ENCODE measurements around the gene RASA2. TPM values are rescaled to one million over a fixed set of nuclear protein-coding genes. Genes with fewer than 3 reads are reported as not detected.

The RASA2 gene
- total RNA-seq, 4 donors from 2014 or later, result 23.2 to 34.1 (median 27.1) TPM

GRCh38 chr3:141539431-141540187 lies 52.8 kb downstream of the RASA2 start:
- TF ChIP-seq CTCF (IDR thresholded peaks at IDR 0.05; ENCODE audit: low read depth), result no peak

- no peak for TF ChIP-seq CTCF (IDR thresholded peaks at IDR 0.05; ENCODE audit: low read depth)
Observed at GRCh38 chr3:141540531-141540930, 53.7 kb downstream of the RASA2 start.

- TF ChIP-seq CTCF (IDR thresholded peaks at IDR 0.05; ENCODE audit: low read depth), result no peak
Observed at GRCh38 chr3:141542202-141542969, 55.6 kb downstream of the RASA2 start.

- no peak for TF ChIP-seq CTCF (IDR thresholded peaks at IDR 0.05; ENCODE audit: low read depth)
Observed at GRCh38 chr3:141542989-141543388, 56.2 kb downstream of the RASA2 start.

- TF ChIP-seq CTCF (IDR thresholded peaks at IDR 0.05; ENCODE audit: low read depth), result no peak
Observed at GRCh38 chr3:141544697-141545096, 57.9 kb downstream of the RASA2 start.

- TF ChIP-seq CTCF (IDR thresholded peaks at IDR 0.05; ENCODE audit: low read depth), result no peak
Observed at GRCh38 chr3:141546081-141546480, 59.3 kb downstream of the RASA2 start.

GRCh38 chr3:141546586-141546985 lies 59.8 kb downstream of the RASA2 start:
- no peak for TF ChIP-seq CTCF (IDR thresholded peaks at IDR 0.05; ENCODE audit: low read depth)

Measured in subcutaneous adipose tissue (tissue), 4 donors.